GM20000 (cell line): ENCODE data around the gene IKZF4.
"Not testable (repeated sequence)": the region's sequence is repeated elsewhere in the genome, so short reads cannot be mapped to it uniquely, and the experiment has no call there.

ENCODE experiments used
- DNase-seq: peaks from one replicate; pipeline ENCODE4 v3.0.0; 2012; ENCODE audit warnings: low spot score
- CTCF ChIP-seq: IDR thresholded peaks from 2 replicates; pipeline ENCODE4 v1.5.1; 2012; ENCODE audit warnings: mild to moderate bottlenecking, control low read depth; ENCODE audit errors: extremely low read depth, missing control alignments

The IKZF4 gene

GRCh38 chr12:55993230-55993853 is 27.5 kb upstream of the IKZF4 start:
- TF ChIP-seq CTCF, result no peak
- DNase-seq, result no peak

GRCh38 chr12:55995366-55995765 is 25.5 kb upstream of the IKZF4 start:
- DNase-seq, result no peak

GRCh38 chr12:55996201-55996714 is 24.6 kb upstream of the IKZF4 start:
- peak; percentile 70 for TF ChIP-seq CTCF
- peak; percentile 69 for DNase-seq

More at GRCh38 chr12:55995366-55995765, 25.5 kb upstream of the IKZF4 start:
- TF ChIP-seq CTCF, result no peak

DNA sequence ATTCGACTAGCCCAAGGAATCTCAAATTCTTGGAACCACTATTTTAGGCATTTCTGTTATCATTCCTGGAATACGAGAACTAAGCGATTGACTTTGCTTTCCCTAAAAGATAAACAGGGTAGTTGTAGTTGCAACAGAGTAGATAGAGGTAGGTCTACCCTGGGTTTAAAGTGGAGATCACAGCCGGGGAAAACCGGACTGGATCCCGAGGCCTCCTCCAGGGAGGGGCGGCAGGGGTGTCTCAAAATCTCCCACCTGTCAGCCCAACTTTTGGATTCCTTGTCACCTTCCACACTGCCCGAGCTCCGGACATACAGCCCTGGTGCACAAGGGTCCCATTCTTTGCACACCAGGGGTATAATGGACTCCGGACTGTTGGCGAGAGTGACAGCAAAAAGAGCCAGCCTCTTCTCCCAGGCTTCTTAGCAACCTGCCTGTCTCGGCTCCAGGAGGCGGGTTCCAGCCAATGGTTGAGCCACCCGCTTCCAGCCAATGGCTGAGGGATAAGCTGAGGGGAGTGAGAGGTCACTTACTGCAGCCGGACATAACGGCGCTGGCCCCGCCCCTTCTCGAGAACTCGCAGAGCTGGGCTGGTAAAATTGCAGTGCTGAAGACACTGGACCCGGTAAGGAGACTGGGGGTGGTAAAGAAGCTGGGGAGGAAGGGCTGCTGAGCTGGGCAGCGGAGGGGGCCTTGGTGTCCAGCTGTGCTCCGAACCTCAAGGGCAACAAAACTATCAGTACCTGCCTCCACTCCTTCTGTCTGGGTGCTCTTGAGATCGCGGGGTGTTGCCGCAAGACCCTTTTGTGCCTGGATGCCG is 23.9 kb upstream of the IKZF4 start, which contains the start of gene SUOX:
Gene SUOX (plus strand): TSS at position 562 of the 820 bp plus-strand sequence. CDS start 4,946 bp downstream, outside the sequence.
- peak; percentile 98 for DNase-seq
- TF ChIP-seq CTCF, result no peak

DNA sequence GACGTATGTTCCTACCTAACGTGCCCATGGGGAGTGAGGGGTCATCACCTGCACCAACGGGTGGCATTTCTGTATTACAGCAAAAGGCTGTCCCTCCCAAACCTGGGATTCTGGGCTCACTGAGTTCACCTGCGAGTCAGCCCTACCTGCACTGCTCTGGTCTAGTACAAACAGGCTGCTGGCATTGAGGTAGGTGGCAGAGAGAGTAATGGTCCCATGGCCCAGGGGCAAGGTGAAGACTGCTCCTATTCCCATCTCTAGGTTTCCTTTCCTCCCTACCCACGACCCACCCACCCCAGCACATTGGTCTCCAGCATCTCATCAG is 23.3 kb upstream of the IKZF4 start:
- no peak for DNase-seq
- TF ChIP-seq CTCF, result no peak

DNA sequence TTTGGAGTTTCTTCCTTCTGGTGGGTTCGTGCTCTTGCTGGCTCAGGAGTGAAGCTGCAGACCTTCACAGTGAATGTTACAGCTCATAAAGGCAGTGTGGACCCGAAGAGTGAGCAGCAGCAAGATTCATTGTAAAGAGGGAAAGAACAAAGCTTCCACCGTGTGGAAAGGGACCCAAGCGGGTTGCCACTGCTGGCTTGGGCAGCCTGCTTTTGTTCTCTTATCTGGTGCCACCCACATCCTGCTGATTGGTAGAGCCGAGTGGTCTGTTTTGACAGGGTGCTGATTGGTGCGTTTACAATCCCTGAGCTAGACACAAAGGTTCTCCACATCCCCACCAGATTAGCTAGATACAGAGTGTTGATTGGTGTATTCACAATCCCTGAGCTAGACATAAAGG is 21.3 kb upstream of the IKZF4 start:
- DNase-seq, result not testable (repeated sequence)

DNA sequence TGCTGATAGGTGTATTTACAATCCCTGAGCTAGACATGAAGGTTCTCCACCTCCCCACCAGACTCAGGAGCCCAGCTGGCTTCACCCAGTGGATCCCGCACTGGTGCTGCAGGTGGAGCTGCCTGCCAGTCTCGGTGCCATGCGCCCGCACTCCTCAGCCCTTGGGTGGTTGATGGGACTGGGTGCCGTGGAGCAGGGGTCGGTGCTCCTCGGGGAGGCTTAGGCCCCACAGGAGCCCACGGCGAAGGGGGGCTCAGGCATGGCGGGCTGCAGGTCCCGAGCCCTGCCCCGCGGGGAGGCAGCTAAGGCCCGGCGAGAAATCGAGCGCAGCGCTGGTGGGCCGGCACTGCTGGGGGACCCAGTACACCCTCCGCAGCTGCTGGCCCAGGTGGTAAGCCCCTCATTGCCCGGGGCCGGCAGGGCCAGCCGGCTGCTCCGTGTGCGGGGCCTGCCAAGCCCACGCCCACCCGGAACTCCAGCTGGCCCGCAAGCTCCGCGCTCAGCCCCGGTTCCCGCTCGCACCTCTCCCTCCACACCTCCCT is 20.8 kb upstream of the IKZF4 start:
- DNase-seq, result not testable (repeated sequence)

- no peak for DNase-seq
- no peak for TF ChIP-seq CTCF
These were observed 19.2 kb upstream of the IKZF4 start for GRCh38 chr12:56001487-56002100.

- not testable (repeated sequence) for DNase-seq
These were observed 17.5 kb upstream of the IKZF4 start for GRCh38 chr12:56003376-56003775.
